GM21737 (cell line): ENCODE measurements around the gene SLC22A16.

Experiments used
- ATAC-seq: cut with Tn5 transposase; IDR thresholded peaks from one replicate; pipeline ENCODE4 v1.9.1; 2021; ENCODE audit warnings: mild to moderate bottlenecking, moderate library complexity; ENCODE audit not compliant: unreplicated experiment

Gene SLC22A16

GRCh38 chr6:110449541-110449895 is 26.9 kb downstream of the SLC22A16 start:
- no peak for ATAC-seq

- ATAC-seq: no peak
Observed at GRCh38 chr6:110448846-110449540, 27.4 kb downstream of the SLC22A16 start.

GRCh38 chr6:110447761-110448160 is 28.7 kb downstream of the SLC22A16 start:
- ATAC-seq: no peak

- ATAC-seq: no peak
Observed at GRCh38 chr6:110446405-110446804, 30.0 kb downstream of the SLC22A16 start.

- no peak for ATAC-seq
Observed at GRCh38 chr6:110440026-110440425, 36.4 kb downstream of the SLC22A16 start.

GRCh38 chr6:110439356-110439755 is 37.1 kb downstream of the SLC22A16 start:
- ATAC-seq: no peak

- no peak for ATAC-seq
Observed at GRCh38 chr6:110434961-110435602, 41.3 kb downstream of the SLC22A16 start.

GRCh38 chr6:110432285-110432900 is 44.0 kb downstream of the SLC22A16 start:
- ATAC-seq: no peak

- ATAC-seq: no peak
Observed at GRCh38 chr6:110430741-110431140, 45.7 kb downstream of the SLC22A16 start.

- ATAC-seq: no peak
Observed at GRCh38 chr6:110430236-110430635, 46.2 kb downstream of the SLC22A16 start.

- no peak for ATAC-seq
Observed at GRCh38 chr6:110428153-110428552, 48.3 kb downstream of the SLC22A16 start.

GRCh38 chr6:110425816-110426215 is 50.6 kb downstream of the SLC22A16 start:
- ATAC-seq: no peak

- no peak for ATAC-seq
Observed at GRCh38 chr6:110422444-110422822, 54.0 kb downstream of the SLC22A16 start.

GRCh38 chr6:110421749-110422443 is 54.5 kb downstream of the SLC22A16 start:
- ATAC-seq: no peak

GRCh38 chr6:110419028-110419739 is 57.2 kb downstream of the SLC22A16 start:
- no peak for ATAC-seq

GRCh38 chr6:110418594-110418993 is 57.8 kb downstream of the SLC22A16 start:
- ATAC-seq: no peak

- ATAC-seq: no peak
Observed at GRCh38 chr6:110415086-110415916, 61.1 kb downstream of the SLC22A16 start, which contains the start of gene DDO. Gene DDO (minus strand): TSS chr6:110415575. CDS start chr6:110413462, 2,113 bp downstream.

GRCh38 chr6:110414669-110415068 is 61.7 kb downstream of the SLC22A16 start:
- no peak for ATAC-seq

- no peak for ATAC-seq
Observed at GRCh38 chr6:110412360-110412759, 64.1 kb downstream of the SLC22A16 start.

GRCh38 chr6:110410511-110410910 is 65.9 kb downstream of the SLC22A16 start:
- no peak for ATAC-seq
